Large intestine (tissue), 3 donors: ENCODE results near the gene KCTD5. TPM values are rescaled to one million over a fixed set of nuclear protein-coding genes. Genes with fewer than 3 reads are reported as not detected.

Experiments used
- DNase-seq, 2 donors: peaks; one replicate each; pipeline versions ENCODE4 v3.0.0 to v3.0.0-alpha.2; 2013
- H3K27ac ChIP-seq: one replicate; pipeline ENCODE4 v1.5.1; 2013; ENCODE audit warnings: low read length
- H3K27me3 ChIP-seq: 2 replicates; pipeline ENCODE4 v1.6.1; 2013; ENCODE audit warnings: low read length; ENCODE audit not compliant: control insufficient read depth, insufficient read depth
- H3K36me3 ChIP-seq: 2 replicates; pipeline ENCODE4 v1.6.1; 2013; ENCODE audit warnings: low read length; ENCODE audit not compliant: control insufficient read depth, insufficient read depth
- H3K4me1 ChIP-seq: one replicate; pipeline ENCODE4 v1.6.1; 2013; ENCODE audit warnings: low read length; ENCODE audit not compliant: control insufficient read depth, insufficient read depth
- H3K4me3 ChIP-seq: one replicate; pipeline ENCODE4 v1.5.1; 2013; ENCODE audit warnings: low read length
- H3K9me3 ChIP-seq: one replicate; pipeline ENCODE4 v1.6.1; 2013; ENCODE audit warnings: mild to moderate bottlenecking, low read depth, low read length, moderate library complexity; ENCODE audit not compliant: control insufficient read depth
- WGBS: methylation state at CpG from one replicate; pipeline ENCODE4 v1.1.5; 2013; ENCODE audit warnings: low lambda C conversion rate; ENCODE audit not compliant: insufficient coverage; 5-methylcytosine and 5-hydroxymethylcytosine counted together
- polyA plus RNA-seq: library from polyadenylated mRNA; unstranded; fragments of 120-200 nt; gene quantifications from one replicate; pipeline ENCODE4 v1.2.1, GENCODE V29; 2013

The KCTD5 gene
- polyA plus RNA-seq, 1 donor = 20.0 TPM

GRCh38 chr16:2704166-2704982, 22.1 kb downstream of the KCTD5 start:
- no peaks in the 10 kb centered on the region for H3K27me3 ChIP-seq
- peaks cover 78% of the 10 kb centered on the region for H3K36me3 ChIP-seq
- WGBS = no CpG with 5 or more reads among the region's 33 CpGs

GRCh38 chr16:2704983-2705275, 22.6 kb downstream of the KCTD5 start:
- WGBS = no CpG with 5 or more reads among the region's 14 CpGs
- H3K36me3 ChIP-seq = peaks cover 76% of the 10 kb centered on the region
- DNase-seq = no peak
- H3K27ac ChIP-seq = no peak overlapping the region
- H3K27me3 ChIP-seq = no peaks in the 10 kb centered on the region
- no peak overlapping the region for H3K4me3 ChIP-seq
- no peaks in the 10 kb centered on the region for H3K4me1 ChIP-seq
- no peaks in the 10 kb centered on the region for H3K9me3 ChIP-seq

More at GRCh38 chr16:2704166-2704982, 22.1 kb downstream of the KCTD5 start:
- H3K4me1 ChIP-seq = no peaks in the 10 kb centered on the region
- H3K27ac ChIP-seq = no peak overlapping the region
- no peak overlapping the region for H3K4me3 ChIP-seq
- no peak for DNase-seq
- H3K9me3 ChIP-seq = no peaks in the 10 kb centered on the region

DNA sequence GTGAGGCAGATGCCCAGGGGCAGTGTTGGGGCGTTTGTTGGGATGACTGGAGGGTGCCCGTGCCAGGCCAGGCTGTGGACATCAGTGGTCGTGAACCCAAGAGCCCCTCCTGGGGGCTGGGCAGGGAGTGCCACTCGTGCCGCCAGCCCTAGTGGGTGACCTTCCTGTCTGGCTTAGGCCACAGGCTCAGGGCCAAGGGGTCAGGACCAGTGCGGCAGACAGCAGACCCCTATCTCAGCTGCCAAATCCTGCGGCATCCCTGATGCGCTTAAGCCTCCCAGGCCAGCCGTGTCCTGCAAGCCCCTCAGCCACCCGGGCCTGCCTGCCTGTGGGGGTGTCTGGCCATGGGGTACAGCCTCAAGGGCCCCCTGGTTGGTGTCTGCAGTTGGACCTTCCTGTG, 23.0 kb downstream of the KCTD5 start:
- WGBS = no CpG with 5 or more reads among the region's 10 CpGs
- H3K27ac ChIP-seq = no peak overlapping the region
- no peaks in the 10 kb centered on the region for H3K4me1 ChIP-seq
- H3K27me3 ChIP-seq = no peaks in the 10 kb centered on the region
- no peaks in the 10 kb centered on the region for H3K9me3 ChIP-seq
- H3K4me3 ChIP-seq = no peak overlapping the region
- DNase-seq = no peak
- peaks cover 73% of the 10 kb centered on the region for H3K36me3 ChIP-seq

DNA sequence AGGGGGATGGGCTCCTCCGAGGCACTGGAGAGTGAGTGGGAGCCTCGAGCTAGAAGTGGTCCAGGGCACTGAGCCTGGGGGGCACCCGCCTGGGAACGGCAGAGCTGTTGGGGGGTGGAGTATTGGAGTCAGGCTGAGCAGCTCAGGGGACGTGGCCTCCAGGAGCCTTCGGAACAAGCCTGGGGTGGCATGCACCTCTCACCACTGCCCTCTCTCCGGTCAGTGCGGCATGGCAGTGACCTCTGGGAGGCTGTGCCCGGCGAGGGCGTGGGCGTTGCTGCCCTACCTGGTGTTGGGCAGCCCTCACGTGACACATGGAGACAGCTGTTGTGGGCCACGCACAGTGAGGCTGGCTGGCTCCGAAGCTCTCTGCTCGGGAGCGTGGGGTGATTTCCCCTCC, 23.8 kb downstream of the KCTD5 start:
- DNase-seq = no peak
- H3K27me3 ChIP-seq = no peaks in the 10 kb centered on the region
- peaks cover 65% of the 10 kb centered on the region for H3K36me3 ChIP-seq
- no peaks in the 10 kb centered on the region for H3K4me1 ChIP-seq
- no peaks in the 10 kb centered on the region for H3K9me3 ChIP-seq
- no peak overlapping the region for H3K27ac ChIP-seq
- no peak overlapping the region for H3K4me3 ChIP-seq
- no CpG with 5 or more reads among the region's 17 CpGs for WGBS

- WGBS = no CpG with 5 or more reads among the region's 22 CpGs
Observed at GRCh38 chr16:2706611-2707311, 24.4 kb downstream of the KCTD5 start.

DNA sequence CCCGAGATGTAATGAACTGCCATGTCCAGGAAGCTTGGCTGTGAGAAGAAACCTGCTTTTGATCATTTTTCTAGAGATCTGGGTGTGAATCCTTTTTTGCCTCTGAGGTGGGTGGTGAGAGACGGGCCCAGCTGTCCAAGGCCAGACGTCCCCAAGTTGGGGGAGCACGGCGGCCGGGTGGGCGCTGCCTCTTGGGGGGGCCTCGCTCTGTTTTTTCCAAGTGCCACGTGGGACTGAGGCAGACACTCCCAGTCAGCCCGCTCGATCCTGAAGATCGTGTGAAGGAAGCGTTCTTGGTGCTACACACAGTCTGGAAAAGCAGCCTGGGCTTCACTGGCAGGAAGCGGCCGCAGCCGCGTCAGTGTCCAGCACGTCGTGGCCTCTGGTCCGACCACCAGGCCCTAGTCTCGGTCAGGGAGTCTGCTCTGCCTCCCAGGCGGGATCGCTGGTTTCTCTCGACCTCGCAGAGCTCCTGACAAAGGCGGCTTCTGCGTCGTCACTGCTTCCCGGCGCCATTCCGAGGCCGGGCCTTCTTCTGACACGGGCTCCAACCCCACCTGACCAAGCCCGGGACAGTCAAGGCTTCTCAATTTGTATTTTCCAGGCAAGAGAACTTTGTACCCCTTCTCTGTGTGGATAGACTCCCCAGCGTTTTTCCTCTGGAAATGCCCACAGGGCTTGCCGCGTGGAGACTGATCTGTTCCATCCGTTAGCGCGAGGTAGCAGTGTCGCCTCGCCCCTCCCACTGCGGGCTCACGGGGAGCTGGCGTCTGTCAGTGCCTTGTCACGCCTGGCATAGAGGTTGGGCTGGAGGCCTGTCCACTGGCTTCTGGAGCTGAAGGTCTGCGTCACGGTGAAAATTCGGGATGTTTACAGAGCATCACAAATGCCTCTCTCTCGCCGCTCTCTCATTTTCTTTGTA, 25.3 kb downstream of the KCTD5 start:
- DNase-seq = no peak
- H3K9me3 ChIP-seq = no peaks in the 10 kb centered on the region
- H3K27me3 ChIP-seq = no peaks in the 10 kb centered on the region
- H3K4me3 ChIP-seq = no peak overlapping the region
- WGBS = no CpG with 5 or more reads among the region's 51 CpGs
- H3K36me3 ChIP-seq = peaks cover 52% of the 10 kb centered on the region
- H3K27ac ChIP-seq = no peak overlapping the region
- H3K4me1 ChIP-seq = no peaks in the 10 kb centered on the region

More at GRCh38 chr16:2706611-2707311, 24.4 kb downstream of the KCTD5 start:
- no peaks in the 10 kb centered on the region for H3K4me1 ChIP-seq
- no peaks in the 10 kb centered on the region for H3K27me3 ChIP-seq
- H3K4me3 ChIP-seq = no peak overlapping the region
- DNase-seq = no peak
- no peak overlapping the region for H3K27ac ChIP-seq
- H3K9me3 ChIP-seq = no peaks in the 10 kb centered on the region
- peaks cover 59% of the 10 kb centered on the region for H3K36me3 ChIP-seq

GRCh38 chr16:2708290-2708639, 25.9 kb downstream of the KCTD5 start:
- H3K27ac ChIP-seq = no peak overlapping the region
- WGBS = no CpG with 5 or more reads among the region's 14 CpGs
- no peaks in the 10 kb centered on the region for H3K27me3 ChIP-seq
- H3K36me3 ChIP-seq = peaks cover 45% of the 10 kb centered on the region
- H3K4me3 ChIP-seq = no peak overlapping the region
- no peak for DNase-seq
- H3K4me1 ChIP-seq = no peaks in the 10 kb centered on the region
- no peaks in the 10 kb centered on the region for H3K9me3 ChIP-seq

DNA sequence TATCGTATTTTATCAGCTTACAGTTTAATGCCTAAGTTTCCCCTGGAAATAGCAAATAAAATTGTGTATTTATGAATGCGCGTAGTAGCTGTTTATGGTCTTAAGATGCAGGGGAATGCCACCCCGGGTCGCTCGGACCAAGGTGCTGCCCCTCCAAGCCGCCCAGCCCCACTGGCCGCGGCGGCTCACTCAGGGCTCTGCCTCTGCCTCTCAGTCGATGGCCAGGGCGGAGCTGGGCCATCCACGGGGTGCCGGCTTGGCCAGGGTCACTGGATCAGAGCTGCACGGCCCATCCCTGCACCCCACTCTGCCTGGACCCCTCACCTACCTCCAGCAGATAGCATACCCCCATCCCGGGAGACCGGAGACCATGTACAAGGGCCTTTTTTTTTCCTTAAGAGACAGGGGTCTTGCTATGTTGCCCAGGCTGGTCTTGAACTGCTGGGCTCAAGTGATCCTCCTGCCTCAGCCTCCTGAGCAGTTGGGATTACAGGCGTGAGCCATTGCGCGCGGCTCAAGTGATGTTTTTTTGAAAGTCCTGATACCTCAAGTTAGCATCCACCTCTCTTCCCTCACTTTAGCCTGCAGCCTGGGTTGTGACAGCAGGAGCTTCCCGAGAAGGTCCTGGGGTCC, 26.7 kb downstream of the KCTD5 start:
- DNase-seq = no peak
- Histone ChIP-seq H3K27ac (no peak overlapping the region), H3K4me1 (no peaks in the 10 kb centered on the region), H3K9me3 (no peaks in the 10 kb centered on the region), H3K27me3 (no peaks in the 10 kb centered on the region), H3K36me3 (peaks cover 43% of the 10 kb centered on the region), H3K4me3 (no peak overlapping the region)
- WGBS = no CpG with 5 or more reads among the region's 22 CpGs

GRCh38 chr16:2709588-2709984, 27.3 kb downstream of the KCTD5 start:
- Histone ChIP-seq H3K4me1 (no peaks in the 10 kb centered on the region), H3K9me3 (no peaks in the 10 kb centered on the region), H3K27ac (no peak overlapping the region), H3K4me3 (no peak overlapping the region), H3K27me3 (no peaks in the 10 kb centered on the region), H3K36me3 (peaks cover 40% of the 10 kb centered on the region)
- DNase-seq = no peak
- no CpG with 5 or more reads among the region's 10 CpGs for WGBS
